Testis (tissue), 5 donors: ENCODE measurements around the gene NEUROG1. TPM values are rescaled to one million over a fixed set of nuclear protein-coding genes. Genes with fewer than 3 reads are reported as not detected.
A peak's percentile ranks its signal among the peaks of the same experiment; 100 is the strongest.

ENCODE experiments used
- DNase-seq: peaks from one replicate; pipeline ENCODE4 v3.0.0-alpha.2; 2019
- H3K27ac ChIP-seq, 2 donors: fragments of 200-600 bp; sonication (generic); one replicate each; pipeline ENCODE4 v1.5.1; 2019
- H3K27me3 ChIP-seq: fragments of 200-600 bp; sonication (generic); one replicate; pipeline ENCODE4 v1.5.1; 2019
- H3K36me3 ChIP-seq: fragments of 200-600 bp; sonication (generic); one replicate; pipeline ENCODE4 v1.5.1; 2017; ENCODE audit warnings: low read depth; ENCODE audit errors: missing control alignments
- H3K4me1 ChIP-seq: fragments of 200-600 bp; sonication (generic); one replicate; pipeline ENCODE4 v1.5.1; 2019
- H3K4me3 ChIP-seq, 2 donors: fragments of 200-600 bp; sonication (generic); one replicate each; pipeline ENCODE4 v1.5.1; 2017 to 2019
- H3K9me3 ChIP-seq: fragments of 200-600 bp; sonication (generic); one replicate; pipeline ENCODE4 v1.5.1; 2017
- POLR2A ChIP-seq: fragments of 450-650 bp; IDR thresholded peaks from one replicate; pipeline ENCODE4 v1.6.1; 2017; ENCODE audit warnings: antibody characterized with exemption, mild to moderate bottlenecking, moderate library complexity
- WGBS, 2 donors: methylation state at CpG; one replicate each; pipeline ENCODE4 v1.1.5; 2018; 5-methylcytosine and 5-hydroxymethylcytosine counted together
- intact Hi-C: fragments of 100-400 bp; cut with DNase I; formaldehyde crosslinking; loops from one replicate; pipeline ENCODE4 v1.15.1; 2023; ENCODE audit warnings: low total_unique reads
- long read RNA-seq, 2 donors: transcript quantifications; one replicate each; lab custom pipeline, GENCODE V29; 2026
- polyA plus RNA-seq: library from polyadenylated mRNA; stranded (reverse); fragments of 350-450 nt; fragmentation: Illumina TruSeq; extraction: RNeasy Lipid Tissue Mini Kit (QIAGEN cat#74804); gene quantifications from one replicate; pipeline ENCODE4 v1.2.3, GENCODE V29; 2014; ENCODE audit warnings: low read depth, low replicate concordance; ENCODE audit not compliant: insufficient read depth
- total RNA-seq, 2 donors: library from RNA; depleted of rRNA; stranded (reverse); fragments of >200 nt; gene quantifications; one replicate each; pipeline ENCODE4 v1.2.3, GENCODE V29; 2016
- TF ChIP-seq, protein P1 (sequence below), 3 experiments: fragments of 450-650 bp in 2 of 3; fragments of 200-600 bp in 1 of 3; sonication (generic) in 1 of 3; IDR thresholded peaks; one replicate each; pipeline ENCODE4 v1.5.1; 2016 to 2019; ENCODE audit warnings: antibody characterized with exemption in 3 of 3, mild to moderate bottlenecking in 2 of 3, moderate library complexity in 1 of 3

Gene NEUROG1
- not detected for total RNA-seq
- polyA plus RNA-seq = not detected
- long read RNA-seq, donor 1 = 0 reads
- long read RNA-seq, donor 2 = 0 reads

DNA sequence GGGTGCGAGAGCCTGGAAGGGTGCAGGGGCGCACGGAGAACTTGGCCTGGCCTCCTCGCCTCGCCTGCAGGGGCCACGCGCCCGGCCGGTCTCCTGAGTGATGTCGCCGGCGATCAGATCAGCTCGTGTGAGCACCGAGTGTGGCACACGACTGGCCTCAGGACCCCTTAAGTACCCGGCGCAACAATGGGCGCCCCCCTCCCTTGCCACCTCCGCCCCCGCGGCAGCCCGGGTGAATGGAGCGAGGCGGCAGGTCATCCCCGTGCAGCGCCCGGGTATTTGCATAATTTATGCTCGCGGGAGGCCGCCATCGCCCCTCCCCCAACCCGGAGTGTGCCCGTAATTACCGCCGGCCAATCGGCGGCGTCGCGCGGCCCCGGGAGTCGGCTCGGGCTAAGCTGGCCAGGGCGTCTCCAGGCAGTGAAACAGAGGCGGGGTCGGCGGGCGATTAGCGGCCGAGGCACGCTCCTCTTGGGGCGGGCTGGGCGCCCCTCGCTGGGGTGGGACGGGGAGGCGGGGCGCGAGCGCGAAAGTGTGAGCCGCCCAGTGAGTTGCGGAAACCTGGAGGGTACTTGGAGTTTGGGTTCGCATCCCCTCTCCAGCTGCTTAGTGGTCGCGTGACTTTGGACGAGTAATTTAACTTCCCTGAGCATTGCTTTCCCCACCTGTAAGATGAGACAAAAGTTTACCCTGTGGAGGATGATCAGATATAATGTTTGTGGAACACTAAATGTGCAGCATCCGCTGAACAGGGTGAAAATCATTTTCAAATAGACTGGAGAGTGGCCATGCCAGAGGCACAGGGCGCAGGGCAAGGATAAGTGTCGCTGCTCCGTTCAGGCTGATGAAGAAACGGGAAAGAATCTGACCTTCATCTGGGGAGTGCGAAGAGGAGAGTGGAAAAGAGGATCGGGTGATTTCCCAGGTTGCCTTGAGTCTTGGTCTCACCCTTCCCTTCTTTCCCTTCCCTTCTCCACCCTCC, at the start of gene NEUROG1:
Gene NEUROG1, minus strand, starts transcription at position 145 of the 982 bp plus-strand sequence. CDS start 274 bp downstream, outside the sequence.
- DNase-seq = no peak
- Histone ChIP-seq H3K36me3 (no peaks in the 10 kb centered on the region), H3K4me3 (peak within 1 kb of the TSS; percentile 18 to 41), H3K4me1 (peaks cover 15% of the 10 kb centered on the region), H3K27me3 (no peaks in the 10 kb centered on the region), H3K9me3 (no peaks in the 10 kb centered on the region), H3K27ac (no peak within 1 kb of the TSS)
- intact Hi-C loops = no loop called here
- TF ChIP-seq POLR2A = no peak
- TF ChIP-seq, protein P1, sequence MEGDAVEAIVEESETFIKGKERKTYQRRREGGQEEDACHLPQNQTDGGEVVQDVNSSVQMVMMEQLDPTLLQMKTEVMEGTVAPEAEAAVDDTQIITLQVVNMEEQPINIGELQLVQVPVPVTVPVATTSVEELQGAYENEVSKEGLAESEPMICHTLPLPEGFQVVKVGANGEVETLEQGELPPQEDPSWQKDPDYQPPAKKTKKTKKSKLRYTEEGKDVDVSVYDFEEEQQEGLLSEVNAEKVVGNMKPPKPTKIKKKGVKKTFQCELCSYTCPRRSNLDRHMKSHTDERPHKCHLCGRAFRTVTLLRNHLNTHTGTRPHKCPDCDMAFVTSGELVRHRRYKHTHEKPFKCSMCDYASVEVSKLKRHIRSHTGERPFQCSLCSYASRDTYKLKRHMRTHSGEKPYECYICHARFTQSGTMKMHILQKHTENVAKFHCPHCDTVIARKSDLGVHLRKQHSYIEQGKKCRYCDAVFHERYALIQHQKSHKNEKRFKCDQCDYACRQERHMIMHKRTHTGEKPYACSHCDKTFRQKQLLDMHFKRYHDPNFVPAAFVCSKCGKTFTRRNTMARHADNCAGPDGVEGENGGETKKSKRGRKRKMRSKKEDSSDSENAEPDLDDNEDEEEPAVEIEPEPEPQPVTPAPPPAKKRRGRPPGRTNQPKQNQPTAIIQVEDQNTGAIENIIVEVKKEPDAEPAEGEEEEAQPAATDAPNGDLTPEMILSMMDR (IDR thresholded peaks at IDR 0.05) = no peak
- WGBS, 2 donors = 2 to 3% methylated on average over 32 to 43 of the region's 74 CpGs

DNA sequence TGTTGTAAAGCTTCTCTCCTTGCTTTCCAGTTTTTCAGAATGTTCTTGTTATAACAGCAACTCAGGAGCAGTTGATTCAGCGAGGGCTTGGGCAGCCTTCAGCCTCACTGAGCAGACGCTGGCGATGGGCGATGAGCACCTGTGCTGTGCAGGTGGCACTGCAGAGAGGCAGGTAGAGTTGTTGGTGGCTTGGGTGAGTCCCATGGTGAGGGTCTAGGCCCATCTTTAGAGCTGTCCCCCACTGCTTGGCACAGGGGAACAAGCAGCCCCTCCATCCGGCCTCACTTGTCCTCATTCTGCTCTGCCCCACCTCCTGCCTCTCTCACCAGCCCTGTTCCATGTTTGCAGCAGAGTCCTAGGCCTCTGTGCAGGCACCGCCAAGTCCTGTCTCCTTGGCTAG, 49.2 kb upstream of the NEUROG1 start:
- no peak overlapping the region for H3K4me3 ChIP-seq
- no peaks in the 10 kb centered on the region for H3K36me3 ChIP-seq
- no peaks in the 10 kb centered on the region for H3K27me3 ChIP-seq
- TF ChIP-seq, protein P1 (IDR thresholded peaks at IDR 0.05) = no peak
- TF ChIP-seq POLR2A = no peak
- no peak for DNase-seq
- intact Hi-C loops = no loop called here
- no peak overlapping the region for H3K27ac ChIP-seq
- WGBS, 2 donors = 93 to 94% methylated on average over 6 of the region's 6 CpGs
- no peaks in the 10 kb centered on the region for H3K9me3 ChIP-seq
- H3K4me1 ChIP-seq = no peaks in the 10 kb centered on the region

DNA sequence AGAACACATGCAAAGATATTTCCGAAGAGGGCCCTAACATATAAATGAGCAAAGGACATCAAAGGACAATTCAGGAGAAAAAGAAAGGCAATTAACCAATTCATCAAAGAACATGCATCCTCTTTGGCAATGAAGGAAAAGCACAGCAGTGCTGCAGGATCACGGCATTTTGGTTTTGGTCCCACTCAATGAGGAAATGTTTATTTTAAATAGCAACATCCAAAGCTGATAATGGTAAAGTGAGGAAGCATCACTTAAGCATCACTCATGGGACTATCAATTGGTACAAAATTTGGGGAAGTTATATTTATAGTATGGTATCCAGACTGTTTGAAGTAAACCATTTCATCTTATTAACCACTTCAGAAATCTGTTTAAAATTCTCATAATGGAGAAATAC, 48.5 kb upstream of the NEUROG1 start:
- Histone ChIP-seq H3K9me3 (no peaks in the 10 kb centered on the region), H3K27ac (no peak overlapping the region), H3K4me3 (no peak overlapping the region), H3K4me1 (no peaks in the 10 kb centered on the region), H3K36me3 (no peaks in the 10 kb centered on the region), H3K27me3 (no peaks in the 10 kb centered on the region)
- intact Hi-C loops = no loop called here
- no peak for TF ChIP-seq POLR2A
- TF ChIP-seq, protein P1 (IDR thresholded peaks at IDR 0.05) = no peak
- no peak for DNase-seq
- 80 to 83% methylated on average over 2 of the region's 2 CpGs for WGBS, 2 donors

DNA sequence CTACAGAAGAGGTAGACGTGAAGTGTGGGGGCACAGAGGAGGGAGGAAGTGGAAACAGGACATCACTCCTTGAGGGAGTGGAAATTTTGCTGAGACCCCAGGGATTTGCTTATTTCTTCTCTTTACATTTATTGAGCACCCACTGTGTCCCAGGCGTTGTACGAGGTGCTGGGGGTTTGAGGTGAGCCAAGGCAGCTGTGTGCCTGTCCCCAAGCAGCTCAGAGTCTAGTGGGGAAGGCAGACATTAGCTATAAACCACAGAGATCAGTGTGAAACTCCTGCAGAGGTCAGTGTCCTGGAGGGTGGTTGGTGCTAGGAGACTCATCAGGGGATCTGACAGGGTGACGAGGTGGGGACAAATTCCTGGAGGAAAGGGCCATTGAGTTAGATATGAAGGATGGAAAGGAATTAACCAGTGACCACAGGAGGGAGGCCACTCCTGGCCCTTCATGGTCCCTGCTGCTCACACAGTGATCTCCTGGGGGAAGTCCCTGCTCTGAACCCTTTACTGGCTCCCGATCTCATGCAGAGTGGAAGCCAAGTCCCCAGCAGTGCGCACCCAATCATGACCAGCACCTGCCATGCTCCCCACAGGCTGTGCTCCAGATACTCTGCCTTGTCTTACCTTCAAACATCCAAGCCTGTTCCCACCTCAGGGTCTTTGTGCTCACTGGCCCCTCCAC, 46.5 kb upstream of the NEUROG1 start:
- intact Hi-C loops = no loop called here
- Histone ChIP-seq H3K4me1 (no peaks in the 10 kb centered on the region), H3K9me3 (no peaks in the 10 kb centered on the region), H3K27ac (no peak overlapping the region), H3K27me3 (no peaks in the 10 kb centered on the region), H3K36me3 (no peaks in the 10 kb centered on the region), H3K4me3 (no peak overlapping the region)
- TF ChIP-seq POLR2A = no peak
- TF ChIP-seq, protein P1 (IDR thresholded peaks at IDR 0.05) = no peak
- 72 to 82% methylated on average over 6 of the region's 6 CpGs for WGBS, 2 donors
- DNase-seq = no peak
